Spleen (tissue), 7 donors: ENCODE data around the gene SELENOT.

ENCODE experiments used
- POLR2A ChIP-seq, 3 donors: fragments of 450-650 bp; IDR thresholded peaks; one replicate each; pipeline ENCODE4 v1.5.1; 2017; ENCODE audit warnings: antibody characterized with exemption in 3 of 3, mild to moderate bottlenecking in 1 of 3
- POLR2AphosphoS5 ChIP-seq, 3 donors: sonication (generic); formaldehyde crosslinking; IDR thresholded peaks; one replicate each; pipeline ENCODE4 v1.5.1; 2017; ENCODE audit warnings: antibody characterized with exemption in 3 of 3
- TF ChIP-seq, protein P1 (sequence below), 11 experiments: fragments of 200-600 bp in 7 of 11; fragments of 450-650 bp in 4 of 11; sonication (generic) in 4 of 11; IDR thresholded peaks in 8 of 11; conservative IDR thresholded peaks in 3 of 11; 1 replicate in 7 of 11; 2 replicates in 4 of 11; pipeline versions ENCODE4 v1.4.0 to v1.8.0; 2016 to 2021; ENCODE audit warnings: antibody characterized with exemption in 11 of 11, inconsistent platforms in 4 of 11, mild to moderate bottlenecking in 1 of 11
- donor health status: DM: no; HTN: no; CAD: no; lungs with moderate emphysema.
- donor health status: DM: no; HTN: no; CAD: no.
- donor health status: DM: no; HTN: no; CAD: no.

- TF ChIP-seq, protein P1, sequence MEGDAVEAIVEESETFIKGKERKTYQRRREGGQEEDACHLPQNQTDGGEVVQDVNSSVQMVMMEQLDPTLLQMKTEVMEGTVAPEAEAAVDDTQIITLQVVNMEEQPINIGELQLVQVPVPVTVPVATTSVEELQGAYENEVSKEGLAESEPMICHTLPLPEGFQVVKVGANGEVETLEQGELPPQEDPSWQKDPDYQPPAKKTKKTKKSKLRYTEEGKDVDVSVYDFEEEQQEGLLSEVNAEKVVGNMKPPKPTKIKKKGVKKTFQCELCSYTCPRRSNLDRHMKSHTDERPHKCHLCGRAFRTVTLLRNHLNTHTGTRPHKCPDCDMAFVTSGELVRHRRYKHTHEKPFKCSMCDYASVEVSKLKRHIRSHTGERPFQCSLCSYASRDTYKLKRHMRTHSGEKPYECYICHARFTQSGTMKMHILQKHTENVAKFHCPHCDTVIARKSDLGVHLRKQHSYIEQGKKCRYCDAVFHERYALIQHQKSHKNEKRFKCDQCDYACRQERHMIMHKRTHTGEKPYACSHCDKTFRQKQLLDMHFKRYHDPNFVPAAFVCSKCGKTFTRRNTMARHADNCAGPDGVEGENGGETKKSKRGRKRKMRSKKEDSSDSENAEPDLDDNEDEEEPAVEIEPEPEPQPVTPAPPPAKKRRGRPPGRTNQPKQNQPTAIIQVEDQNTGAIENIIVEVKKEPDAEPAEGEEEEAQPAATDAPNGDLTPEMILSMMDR (IDR thresholded peaks at IDR 0.05 in 8 of 11, conservative IDR thresholded peaks at IDR 0.05 in 3 of 11): no peak
- no peak for TF ChIP-seq POLR2AphosphoS5 (IDR thresholded peaks at IDR 0.05)
- TF ChIP-seq POLR2A (IDR thresholded peaks at IDR 0.05): no peak
These were observed 36.1 kb downstream of the SELENOT start for GRCh38 chr3:150639262-150639661.
